Endothelial cell of umbilical vein (primary cell): ENCODE measurements around the gene OR6Q1. TPM values are rescaled to one million over a fixed set of nuclear protein-coding genes. Genes with fewer than 3 reads are reported as not detected.
"Not testable (repeated sequence)": the region's sequence is repeated elsewhere in the genome, so short reads cannot be mapped to it uniquely, and the experiment has no call there.

Experiments used
- BruUV-seq: library from RNA; stranded (reverse); fragments of 400-500 nt; replicated peaks from 2 replicates; lab custom pipeline; 2021; lab: Mats Ljungman, UMichigan
- CTCF ChIA-PET: fragments of 300-600, 350-600 bp; sonication (Branson Sonifier 250); formaldehyde crosslinking; loops from one replicate; lab custom pipeline; 2021; ENCODE audit warnings: antibody characterized with exemption, inconsistent platforms; lab: Charles Lee
- POLR2A ChIA-PET: fragments of 300-600, 350-600 bp; sonication (Branson Sonifier 250); formaldehyde crosslinking; loops from one replicate; lab custom pipeline; 2021; ENCODE audit warnings: antibody characterized with exemption, inconsistent platforms; lab: Charles Lee
- DNase-seq: peaks from one replicate; pipeline ENCODE4 v3.0.0-alpha.2; 2011; ENCODE audit warnings: low read depth, low spot score
- FAIRE-seq: peaks from 2 replicates; lab custom pipeline; 2011; peaks lifted over from hg19 to GRCh38; lab: Jason Lieb, UNC
- H2AFZ ChIP-seq: 2 replicates; pipeline ENCODE4 v1.6.0; 2012; ENCODE audit warnings: low read depth, low read length, control low read depth, inconsistent platforms
- H3K27ac ChIP-seq: 2 replicates; pipeline ENCODE4 v1.5.1; 2011; ENCODE audit warnings: low read depth, mild to moderate bottlenecking, control low read depth, low read length, moderate library complexity; ENCODE audit not compliant: insufficient read depth
- H3K27me3 ChIP-seq, 2 experiments: 2 replicates each; pipeline versions ENCODE4 v1.6.0 to v1.6.1; 2011; ENCODE audit warnings: low read length in 2 of 2, mixed read lengths in 1 of 2; ENCODE audit not compliant: control insufficient read depth in 2 of 2, insufficient read depth in 2 of 2
- H3K36me3 ChIP-seq, 2 experiments: 2 replicates in 1 of 2; 3 replicates in 1 of 2; pipeline ENCODE4 v1.5.1; 2011; ENCODE audit warnings: low read length in 2 of 2, mild to moderate bottlenecking in 1 of 2, moderate library complexity in 1 of 2; ENCODE audit not compliant: control insufficient read depth in 2 of 2, insufficient read depth in 2 of 2; ENCODE audit errors: extremely low read depth in 1 of 2
- H3K4me1 ChIP-seq: 3 replicates; pipeline ENCODE4 v1.5.1; 2011; ENCODE audit warnings: mild to moderate bottlenecking, low read length; ENCODE audit not compliant: control insufficient read depth, insufficient read depth; ENCODE audit errors: extremely low read depth
- H3K4me2 ChIP-seq: 2 replicates; pipeline ENCODE4 v1.6.1; 2011; ENCODE audit warnings: low read length, control low read depth, mixed read lengths; ENCODE audit not compliant: insufficient read depth
- H3K4me3 ChIP-seq, 3 experiments: fragments of 200-600 bp in 1 of 3; sonication (generic), shearing (Covaris generic) in 1 of 3; replicated peaks in 1 of 3; 2 replicates each; pipeline ENCODE4 v1.5.1; 2011 to 2016; ENCODE audit warnings: control low read depth in 3 of 3, low read length in 3 of 3, mild to moderate bottlenecking in 2 of 3, inconsistent platforms in 1 of 3, low read depth in 1 of 3, moderate library complexity in 1 of 3; ENCODE audit not compliant: insufficient read depth in 1 of 3
- H3K79me2 ChIP-seq: 2 replicates; pipeline ENCODE4 v1.6.0; 2012; ENCODE audit warnings: low read length, inconsistent platforms; ENCODE audit not compliant: control insufficient read depth, insufficient read depth
- H3K9ac ChIP-seq: replicated peaks from 2 replicates; pipeline ENCODE3; 2011; ENCODE audit warnings: low read length, control low read depth; ENCODE audit not compliant: insufficient read depth; ENCODE audit errors: extremely low read depth
- H3K9me1 ChIP-seq: replicated peaks from 3 replicates; pipeline ENCODE4 v1.6.0; 2011; ENCODE audit warnings: mild to moderate bottlenecking, low read length; ENCODE audit not compliant: control insufficient read depth, insufficient read depth; ENCODE audit errors: extremely low read depth
- H3K9me3 ChIP-seq: replicated peaks from 2 replicates; pipeline ENCODE4 v1.5.1; 2012; ENCODE audit warnings: low read length, inconsistent platforms; ENCODE audit not compliant: control insufficient read depth, insufficient read depth
- H4K20me1 ChIP-seq: replicated peaks from 2 replicates; pipeline ENCODE3; 2011; ENCODE audit warnings: mild to moderate bottlenecking, low read length; ENCODE audit not compliant: control insufficient read depth, insufficient read depth; ENCODE audit errors: extremely low read depth
- EZH2 ChIP-seq: IDR thresholded peaks from 2 replicates; pipeline ENCODE4 v1.6.1; 2012; ENCODE audit warnings: borderline replicate concordance, low read depth, mild to moderate bottlenecking, moderate library complexity, low read length, inconsistent platforms; ENCODE audit not compliant: severe bottlenecking
- FOS ChIP-seq: IDR thresholded peaks from 2 replicates; pipeline ENCODE4 v1.6.1; 2011; ENCODE audit warnings: mild to moderate bottlenecking, low read length, moderate library complexity, borderline replicate concordance; ENCODE audit not compliant: insufficient read depth
- GATA2 ChIP-seq: IDR thresholded peaks from 2 replicates; pipeline ENCODE4 v1.7.0; 2011; ENCODE audit warnings: low read depth, mild to moderate bottlenecking, moderate library complexity, mixed read lengths, low read length; ENCODE audit not compliant: insufficient read length, insufficient read depth
- JUN ChIP-seq: IDR thresholded peaks from 2 replicates; pipeline ENCODE4 v1.6.1; 2011; ENCODE audit warnings: borderline replicate concordance, low read depth; ENCODE audit not compliant: insufficient read length, insufficient read depth
- MYC ChIP-seq: IDR thresholded peaks from one replicate; pipeline ENCODE4 v1.6.1; 2011; ENCODE audit warnings: mild to moderate bottlenecking, low read depth, low read length
- POLR2A ChIP-seq: IDR thresholded peaks from 2 replicates; pipeline ENCODE4 v1.6.1; 2012; ENCODE audit warnings: low read depth, mild to moderate bottlenecking, control low read depth, low read length
- POLR2AphosphoS5 ChIP-seq: IDR thresholded peaks from 2 replicates; pipeline ENCODE4 v1.6.1; 2012; ENCODE audit warnings: low read depth, mild to moderate bottlenecking, control low read depth, low read length, moderate library complexity; ENCODE audit not compliant: insufficient read depth
- dilution Hi-C: fragments of 300-500 bp; cut with MboI; formaldehyde crosslinking; loops from one replicate; pipeline ENCODE4 v1.15.0; 2019; ENCODE audit warnings: low sequenced_read_pairs; ENCODE audit not compliant: extremely low pct_ligation_motif_present
- intact Hi-C: fragments of 100-400 bp; cut with micrococcal nuclease; formaldehyde crosslinking; loops from one replicate; pipeline ENCODE4 v1.10.0; 2022
- polyA plus RNA-seq, 4 experiments: library from polyadenylated mRNA; depleted of rRNA in 3 of 4; stranded (reverse) in 3 of 4; unstranded in 1 of 4; fragments of >200 nt; gene quantifications; 2 replicates each; pipeline versions ENCODE4 v1.2.1 to v1.2.3, GENCODE V29; 2011 to 2012; ENCODE audit warnings: missing spikeins in 1 of 4
- total RNA-seq: library from RNA; stranded (reverse); gene quantifications from 2 replicates; pipeline ENCODE4 v1.2.3, GENCODE V29; 2021
- TF ChIP-seq, protein P1 (sequence below), 2 donors: IDR thresholded peaks; 1 replicate in 1 of 2; 2 replicates in 1 of 2; pipeline ENCODE4 v1.5.1; 2011; ENCODE audit warnings: low read length in 2 of 2, mild to moderate bottlenecking in 2 of 2, moderate library complexity in 2 of 2, control low read depth in 1 of 2, inconsistent platforms in 1 of 2, low read depth in 1 of 2; ENCODE audit not compliant: insufficient read depth in 1 of 2; ENCODE audit errors: extremely low read depth in 1 of 2
- TF ChIP-seq, protein P2 (sequence below): IDR thresholded peaks from 2 replicates; pipeline ENCODE4 v1.6.1; 2011; ENCODE audit not compliant: insufficient read depth, insufficient read length

Gene OR6Q1
- total and polyA plus RNA-seq, 2 donors (not counting 3 experiments of a cell fraction or from before 2014, with no cell fraction given), result not detected

DNA sequence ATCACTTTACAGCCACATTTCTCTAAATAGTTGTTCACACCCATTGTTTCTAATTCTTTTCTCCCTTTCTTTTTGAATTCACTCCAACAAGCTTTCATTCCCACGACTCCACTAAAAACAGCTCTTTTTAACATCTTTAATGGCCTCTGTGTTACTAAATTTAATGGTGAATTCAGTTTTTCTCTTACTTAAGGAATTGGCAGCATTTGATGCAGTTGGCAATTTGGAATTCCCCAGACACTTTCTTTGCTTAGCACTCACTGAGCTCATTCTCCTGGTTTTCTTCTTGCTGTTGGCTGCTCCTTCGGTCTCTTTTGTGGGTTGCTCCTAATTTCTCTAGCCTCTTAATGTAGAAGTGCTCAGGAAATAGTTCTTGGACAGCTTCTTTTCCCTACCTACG lies 47.6 kb upstream of the OR6Q1 start:
- DNase-seq, result no peak
- TF ChIP-seq, protein P1, sequence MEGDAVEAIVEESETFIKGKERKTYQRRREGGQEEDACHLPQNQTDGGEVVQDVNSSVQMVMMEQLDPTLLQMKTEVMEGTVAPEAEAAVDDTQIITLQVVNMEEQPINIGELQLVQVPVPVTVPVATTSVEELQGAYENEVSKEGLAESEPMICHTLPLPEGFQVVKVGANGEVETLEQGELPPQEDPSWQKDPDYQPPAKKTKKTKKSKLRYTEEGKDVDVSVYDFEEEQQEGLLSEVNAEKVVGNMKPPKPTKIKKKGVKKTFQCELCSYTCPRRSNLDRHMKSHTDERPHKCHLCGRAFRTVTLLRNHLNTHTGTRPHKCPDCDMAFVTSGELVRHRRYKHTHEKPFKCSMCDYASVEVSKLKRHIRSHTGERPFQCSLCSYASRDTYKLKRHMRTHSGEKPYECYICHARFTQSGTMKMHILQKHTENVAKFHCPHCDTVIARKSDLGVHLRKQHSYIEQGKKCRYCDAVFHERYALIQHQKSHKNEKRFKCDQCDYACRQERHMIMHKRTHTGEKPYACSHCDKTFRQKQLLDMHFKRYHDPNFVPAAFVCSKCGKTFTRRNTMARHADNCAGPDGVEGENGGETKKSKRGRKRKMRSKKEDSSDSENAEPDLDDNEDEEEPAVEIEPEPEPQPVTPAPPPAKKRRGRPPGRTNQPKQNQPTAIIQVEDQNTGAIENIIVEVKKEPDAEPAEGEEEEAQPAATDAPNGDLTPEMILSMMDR (IDR thresholded peaks at IDR 0.05; ENCODE audit: extremely low read depth in 1 of 2, insufficient read depth in 1 of 2, low read depth in 1 of 2, low read length in 2 of 2), result no peak
- TF ChIP-seq FOS (no peak), POLR2A (no peak), POLR2AphosphoS5 (no peak), GATA2 (no peak), EZH2 (no peak), MYC (no peak), JUN (no peak)
- TF ChIP-seq, protein P2, sequence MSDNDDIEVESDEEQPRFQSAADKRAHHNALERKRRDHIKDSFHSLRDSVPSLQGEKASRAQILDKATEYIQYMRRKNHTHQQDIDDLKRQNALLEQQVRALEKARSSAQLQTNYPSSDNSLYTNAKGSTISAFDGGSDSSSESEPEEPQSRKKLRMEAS, result no peak
- no peaks in the 10 kb centered on the region for H4K20me1 ChIP-seq
- no peak overlapping the region for H3K27ac ChIP-seq
- H3K27me3 ChIP-seq, result peaks cover 9 to 12% of the 10 kb centered on the region in 2 experiments
- no TSS peak for BruUV-seq
- no peak for FAIRE-seq
- ChIA-PET CTCF (interaction anchor here (0.7 kb wide), 1 partner anchor 18 kb away, joined by 3 read pairs; no protein-coding TSS in a partner anchor), POLR2A (no interaction called here)
- H3K9me3 ChIP-seq, result no peaks in the 10 kb centered on the region
- intact Hi-C loops (no loop called here), dilution Hi-C loops (no loop called here)
- no peaks in the 10 kb centered on the region for H3K9me1 ChIP-seq
- no peaks in the 10 kb centered on the region for H3K79me2 ChIP-seq
- H3K4me1 ChIP-seq, result no peaks in the 10 kb centered on the region
- H3K36me3 ChIP-seq, result no peaks in the 10 kb centered on the region
- H3K4me3 ChIP-seq, result no peak overlapping the region
- no peak overlapping the region for H3K4me2 ChIP-seq
- no peak overlapping the region for H2AFZ ChIP-seq
- no peak overlapping the region for H3K9ac ChIP-seq

DNA sequence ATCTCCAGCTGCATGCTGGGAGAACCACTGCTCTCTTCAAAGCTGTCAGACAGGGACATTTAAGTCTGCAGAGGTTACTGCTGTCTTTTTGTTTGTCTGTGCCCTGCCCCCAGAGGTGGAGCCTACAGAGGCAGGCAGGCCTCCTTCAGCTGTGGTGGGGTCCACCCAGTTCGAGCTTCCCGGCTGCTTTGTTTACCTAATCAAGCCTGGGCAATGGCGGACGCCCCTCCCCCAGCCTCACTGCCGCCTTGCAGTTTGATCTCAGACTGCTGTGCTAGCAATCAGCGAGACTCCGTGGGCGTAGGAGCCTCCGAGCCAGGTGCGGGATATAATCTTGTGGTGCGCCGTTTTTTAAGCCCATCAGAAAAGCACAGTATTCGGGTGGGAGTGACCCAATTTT lies 31.2 kb upstream of the OR6Q1 start:
- CTCF ChIA-PET, H3K9me1 ChIP-seq, H3K27me3 ChIP-seq, H3K27ac ChIP-seq, H3K4me3 ChIP-seq, H3K9ac ChIP-seq, H2AFZ ChIP-seq, H3K36me3 ChIP-seq, intact Hi-C loops, FAIRE-seq, H3K9me3 ChIP-seq, POLR2A ChIA-PET, DNase-seq, dilution Hi-C loops, H4K20me1 ChIP-seq, BruUV-seq, H3K4me2 ChIP-seq, H3K79me2 ChIP-seq: not testable (repeated sequence)
- peaks cover 29% of the 10 kb centered on the region for H3K4me1 ChIP-seq

DNA sequence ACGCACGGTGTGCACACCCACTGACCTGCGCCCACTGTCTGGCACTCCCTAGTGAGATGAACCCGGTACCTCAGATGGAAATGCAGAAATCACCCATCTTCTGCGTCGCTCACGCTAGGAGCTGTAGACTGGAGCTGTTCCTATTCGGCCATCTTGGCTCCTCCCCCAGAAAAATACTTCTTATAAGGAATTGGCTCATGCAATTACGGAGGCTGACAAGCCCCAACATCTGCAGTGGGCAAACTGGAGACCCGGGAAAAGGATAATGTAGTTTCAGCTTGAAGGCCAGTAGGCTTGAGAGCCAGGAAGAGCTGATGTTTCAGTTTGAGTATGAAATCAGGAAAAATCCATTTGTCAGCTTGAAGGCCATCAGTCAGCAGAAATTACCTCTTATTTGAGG lies 30.7 kb upstream of the OR6Q1 start:
- peaks cover 32% of the 10 kb centered on the region for H3K4me1 ChIP-seq
- POLR2A ChIA-PET, H2AFZ ChIP-seq, H3K27me3 ChIP-seq, H3K4me3 ChIP-seq, H3K9ac ChIP-seq, FAIRE-seq, H3K9me3 ChIP-seq, H3K36me3 ChIP-seq, H3K9me1 ChIP-seq, H3K79me2 ChIP-seq, BruUV-seq, CTCF ChIA-PET, dilution Hi-C loops, H4K20me1 ChIP-seq, DNase-seq, H3K4me2 ChIP-seq, H3K27ac ChIP-seq: not testable (repeated sequence)
- intact Hi-C loops, result loop anchor here (5.0 to 10.0 kb wide), 4 partner anchors 238 to 575 kb away; partner anchors contain the start of genes CTNND1, SLC43A3 and ZDHHC5
